Measurements from ENCODE around the gene CAMK2N2.

DNA sequence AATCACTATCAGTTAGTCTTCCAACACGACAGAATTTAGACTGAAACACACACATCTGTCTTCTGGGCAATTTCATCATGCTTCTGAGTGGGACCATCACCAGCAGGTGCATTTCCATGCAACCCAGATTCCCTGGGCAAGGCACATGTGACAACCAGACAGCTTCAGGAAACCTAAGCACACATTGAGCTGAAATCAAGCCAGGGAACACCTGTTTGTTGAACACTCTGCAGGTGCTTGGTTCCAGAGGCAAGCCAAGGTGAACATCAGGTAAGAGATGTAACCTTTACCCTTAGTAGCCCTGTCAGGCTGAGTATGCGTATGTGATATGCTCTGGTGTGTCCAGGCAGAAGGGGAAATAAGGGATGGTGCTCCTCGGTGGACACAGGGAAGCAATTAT, 34.4 kb upstream of the CAMK2N2 start:
- TF ChIP-seq ELK1 (IDR thresholded peaks at IDR 0.05; ENCODE audit: borderline replicate concordance, low read depth, low read length) (no peak), CEBPB (IDR thresholded peaks at IDR 0.05; ENCODE audit: low read depth, low read length) (no peak), RCOR1 (IDR thresholded peaks at IDR 0.05; ENCODE audit: insufficient replicate concordance, low read length) (no peak), MXI1 (IDR thresholded peaks at IDR 0.05; ENCODE audit: borderline replicate concordance, low read depth, low read length) (no peak), POLR2A (IDR thresholded peaks at IDR 0.05; ENCODE audit: low read depth, low read length) (no peak), FOS (IDR thresholded peaks at IDR 0.05; ENCODE audit: low read depth, low read length) (no peak), RAD21 (IDR thresholded peaks at IDR 0.05; ENCODE audit: low read length) (no peak), CHD1 (IDR thresholded peaks at IDR 0.05; ENCODE audit: low read depth, low read length) (no peak)
- TF ChIP-seq, protein P1, sequence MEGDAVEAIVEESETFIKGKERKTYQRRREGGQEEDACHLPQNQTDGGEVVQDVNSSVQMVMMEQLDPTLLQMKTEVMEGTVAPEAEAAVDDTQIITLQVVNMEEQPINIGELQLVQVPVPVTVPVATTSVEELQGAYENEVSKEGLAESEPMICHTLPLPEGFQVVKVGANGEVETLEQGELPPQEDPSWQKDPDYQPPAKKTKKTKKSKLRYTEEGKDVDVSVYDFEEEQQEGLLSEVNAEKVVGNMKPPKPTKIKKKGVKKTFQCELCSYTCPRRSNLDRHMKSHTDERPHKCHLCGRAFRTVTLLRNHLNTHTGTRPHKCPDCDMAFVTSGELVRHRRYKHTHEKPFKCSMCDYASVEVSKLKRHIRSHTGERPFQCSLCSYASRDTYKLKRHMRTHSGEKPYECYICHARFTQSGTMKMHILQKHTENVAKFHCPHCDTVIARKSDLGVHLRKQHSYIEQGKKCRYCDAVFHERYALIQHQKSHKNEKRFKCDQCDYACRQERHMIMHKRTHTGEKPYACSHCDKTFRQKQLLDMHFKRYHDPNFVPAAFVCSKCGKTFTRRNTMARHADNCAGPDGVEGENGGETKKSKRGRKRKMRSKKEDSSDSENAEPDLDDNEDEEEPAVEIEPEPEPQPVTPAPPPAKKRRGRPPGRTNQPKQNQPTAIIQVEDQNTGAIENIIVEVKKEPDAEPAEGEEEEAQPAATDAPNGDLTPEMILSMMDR (conservative IDR thresholded peaks at IDR 0.05; ENCODE audit: low read depth, low read length), result no peak
- TF ChIP-seq, protein P2, sequence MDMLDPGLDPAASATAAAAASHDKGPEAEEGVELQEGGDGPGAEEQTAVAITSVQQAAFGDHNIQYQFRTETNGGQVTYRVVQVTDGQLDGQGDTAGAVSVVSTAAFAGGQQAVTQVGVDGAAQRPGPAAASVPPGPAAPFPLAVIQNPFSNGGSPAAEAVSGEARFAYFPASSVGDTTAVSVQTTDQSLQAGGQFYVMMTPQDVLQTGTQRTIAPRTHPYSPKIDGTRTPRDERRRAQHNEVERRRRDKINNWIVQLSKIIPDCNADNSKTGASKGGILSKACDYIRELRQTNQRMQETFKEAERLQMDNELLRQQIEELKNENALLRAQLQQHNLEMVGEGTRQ (IDR thresholded peaks at IDR 0.05; ENCODE audit: low read depth, low read length), result no peak

All from IMR-90 (cell line).